ENCODE measurements around the gene COX10. TPM values are rescaled to one million over a fixed set of nuclear protein-coding genes. Genes with fewer than 3 reads are reported as not detected.
A peak's percentile ranks its signal among the peaks of the same experiment; 100 is the strongest.

Gene COX10
- total RNA-seq, 1 donor from 2014 or later, result 33.5 TPM

- no peaks in the 10 kb centered on the region for H3K27me3 Mint-ChIP-seq
Measured at GRCh38 chr17:14086189-14086588, 16.9 kb downstream of the COX10 start.

GRCh38 chr17:14089179-14089578 is 19.9 kb downstream of the COX10 start:
- no peaks in the 10 kb centered on the region for H3K9me3 Mint-ChIP-seq
- DNase-seq, result no peak
- H3K27ac Mint-ChIP-seq, result no peak overlapping the region
- no peak overlapping the region for H3K4me3 Mint-ChIP-seq
- H3K36me3 Mint-ChIP-seq (ENCODE audit: low read depth), result peaks cover 29% of the 10 kb centered on the region
- peaks cover 52% of the 10 kb centered on the region for H3K4me1 Mint-ChIP-seq
- intact Hi-C loops (cut with micrococcal nuclease), result no loop called here
- H3K27me3 Mint-ChIP-seq, result no peaks in the 10 kb centered on the region

More at GRCh38 chr17:14086189-14086588, 16.9 kb downstream of the COX10 start:
- H3K4me1 Mint-ChIP-seq, result peaks cover 40% of the 10 kb centered on the region
- no peak overlapping the region for H3K4me3 Mint-ChIP-seq
- DNase-seq, result no peak
- peaks cover 40% of the 10 kb centered on the region for H3K36me3 Mint-ChIP-seq (ENCODE audit: low read depth)
- intact Hi-C loops (cut with micrococcal nuclease), result no loop called here
- no peaks in the 10 kb centered on the region for H3K9me3 Mint-ChIP-seq
- no peak overlapping the region for H3K27ac Mint-ChIP-seq

- H3K9me3 Mint-ChIP-seq, result no peaks in the 10 kb centered on the region
- H3K27ac Mint-ChIP-seq, result no peak overlapping the region
- peaks cover 34% of the 10 kb centered on the region for H3K36me3 Mint-ChIP-seq (ENCODE audit: low read depth)
- H3K4me1 Mint-ChIP-seq, result peaks cover 60% of the 10 kb centered on the region
- intact Hi-C loops (cut with micrococcal nuclease), result no loop called here
- no peaks in the 10 kb centered on the region for H3K27me3 Mint-ChIP-seq
- no peak for DNase-seq
- no peak overlapping the region for H3K4me3 Mint-ChIP-seq
Measured at GRCh38 chr17:14091367-14091766, 22.1 kb downstream of the COX10 start.

GRCh38 chr17:14092808-14093207 is 23.5 kb downstream of the COX10 start:
- Mint-ChIP-seq H3K4me3 (no peak overlapping the region), H3K4me1 (peaks cover 55% of the 10 kb centered on the region), H3K9me3 (no peaks in the 10 kb centered on the region), H3K27me3 (no peaks in the 10 kb centered on the region), H3K27ac (no peak overlapping the region), H3K36me3 (ENCODE audit: low read depth) (peaks cover 28% of the 10 kb centered on the region)
- intact Hi-C loops (cut with micrococcal nuclease), result no loop called here
- DNase-seq, result no peak

GRCh38 chr17:14094676-14095601 is 25.6 kb downstream of the COX10 start:
- no peak for DNase-seq
- Mint-ChIP-seq H3K4me3 (no peak overlapping the region), H3K4me1 (peaks cover 39% of the 10 kb centered on the region), H3K27me3 (no peaks in the 10 kb centered on the region), H3K9me3 (no peaks in the 10 kb centered on the region), H3K27ac (no peak overlapping the region), H3K36me3 (ENCODE audit: low read depth) (peaks cover 15% of the 10 kb centered on the region)
- intact Hi-C loops (cut with micrococcal nuclease), result no loop called here

- Mint-ChIP-seq H3K9me3 (no peaks in the 10 kb centered on the region), H3K27me3 (no peaks in the 10 kb centered on the region), H3K27ac (no peak overlapping the region), H3K36me3 (ENCODE audit: low read depth) (peaks cover 13% of the 10 kb centered on the region), H3K4me3 (no peak overlapping the region), H3K4me1 (peaks cover 36% of the 10 kb centered on the region)
- DNase-seq, result no peak
- intact Hi-C loops (cut with micrococcal nuclease), result no loop called here
Measured at GRCh38 chr17:14095631-14096030, 26.3 kb downstream of the COX10 start.

- H3K9me3 Mint-ChIP-seq, result no peaks in the 10 kb centered on the region
- H3K4me3 Mint-ChIP-seq, result no peak overlapping the region
- H3K36me3 Mint-ChIP-seq (ENCODE audit: low read depth), result peaks cover 30% of the 10 kb centered on the region
- DNase-seq, result no peak
- H3K27me3 Mint-ChIP-seq, result no peaks in the 10 kb centered on the region
- intact Hi-C loops (cut with micrococcal nuclease), result no loop called here
- H3K4me1 Mint-ChIP-seq, result peaks cover 26% of the 10 kb centered on the region
- no peak overlapping the region for H3K27ac Mint-ChIP-seq
Measured at GRCh38 chr17:14098246-14098645, 28.9 kb downstream of the COX10 start.

GRCh38 chr17:14101976-14102375 is 32.7 kb downstream of the COX10 start:
- intact Hi-C loops (cut with micrococcal nuclease), result no loop called here
- DNase-seq, result no peak
- Mint-ChIP-seq H3K27me3 (no peaks in the 10 kb centered on the region), H3K4me3 (no peak overlapping the region), H3K36me3 (ENCODE audit: low read depth) (peaks cover 27% of the 10 kb centered on the region), H3K9me3 (no peaks in the 10 kb centered on the region), H3K27ac (no peak overlapping the region), H3K4me1 (peaks cover 16% of the 10 kb centered on the region)

- peaks cover 39% of the 10 kb centered on the region for H3K36me3 Mint-ChIP-seq (ENCODE audit: low read depth)
- intact Hi-C loops (cut with micrococcal nuclease), result no loop called here
- no peak overlapping the region for H3K27ac Mint-ChIP-seq
- H3K9me3 Mint-ChIP-seq, result peaks cover 4% of the 10 kb centered on the region
- H3K27me3 Mint-ChIP-seq, result no peaks in the 10 kb centered on the region
- peaks cover 31% of the 10 kb centered on the region for H3K4me1 Mint-ChIP-seq
- no peak for DNase-seq
- no peak overlapping the region for H3K4me3 Mint-ChIP-seq
Measured at GRCh38 chr17:14103836-14104235, 34.5 kb downstream of the COX10 start.

GRCh38 chr17:14104734-14105133 is 35.4 kb downstream of the COX10 start:
- no peak overlapping the region for H3K4me3 Mint-ChIP-seq
- peaks cover 43% of the 10 kb centered on the region for H3K36me3 Mint-ChIP-seq (ENCODE audit: low read depth)
- H3K27ac Mint-ChIP-seq, result no peak overlapping the region
- H3K27me3 Mint-ChIP-seq, result no peaks in the 10 kb centered on the region
- intact Hi-C loops (cut with micrococcal nuclease), result no loop called here
- H3K4me1 Mint-ChIP-seq, result peaks cover 31% of the 10 kb centered on the region
- peaks cover 4% of the 10 kb centered on the region for H3K9me3 Mint-ChIP-seq
- DNase-seq, result no peak

- DNase-seq, result no peak
- Mint-ChIP-seq H3K36me3 (ENCODE audit: low read depth) (peaks cover 39% of the 10 kb centered on the region), H3K27me3 (no peaks in the 10 kb centered on the region), H3K9me3 (peaks cover 5% of the 10 kb centered on the region), H3K4me1 (peaks cover 41% of the 10 kb centered on the region), H3K27ac (peak overlapping the region; percentile 61), H3K4me3 (no peak overlapping the region)
- intact Hi-C loops (cut with micrococcal nuclease), result no loop called here
Measured at GRCh38 chr17:14107889-14108288, 38.6 kb downstream of the COX10 start.

- no peak for DNase-seq
- intact Hi-C loops (cut with micrococcal nuclease), result no loop called here
- Mint-ChIP-seq H3K4me3 (no peak overlapping the region), H3K9me3 (peaks cover 20% of the 10 kb centered on the region), H3K27me3 (no peaks in the 10 kb centered on the region), H3K36me3 (ENCODE audit: low read depth) (peaks cover 50% of the 10 kb centered on the region), H3K4me1 (peaks cover 63% of the 10 kb centered on the region), H3K27ac (no peak overlapping the region)
Measured at GRCh38 chr17:14112407-14112806, 43.1 kb downstream of the COX10 start.

GRCh38 chr17:14113137-14113536 is 43.8 kb downstream of the COX10 start:
- no peak for DNase-seq
- Mint-ChIP-seq H3K4me3 (no peak overlapping the region), H3K27ac (peak overlapping the region; percentile 10), H3K9me3 (peaks cover 17% of the 10 kb centered on the region), H3K27me3 (no peaks in the 10 kb centered on the region), H3K4me1 (peaks cover 63% of the 10 kb centered on the region), H3K36me3 (ENCODE audit: low read depth) (peaks cover 43% of the 10 kb centered on the region)
- intact Hi-C loops (cut with micrococcal nuclease), result no loop called here

GRCh38 chr17:14116263-14117024 is 47.1 kb downstream of the COX10 start:
- Mint-ChIP-seq H3K9me3 (peaks cover 21% of the 10 kb centered on the region), H3K36me3 (ENCODE audit: low read depth) (peaks cover 38% of the 10 kb centered on the region), H3K4me3 (peak overlapping the region; percentile 40), H3K27me3 (no peaks in the 10 kb centered on the region), H3K27ac (peak overlapping the region; percentile 92), H3K4me1 (peaks cover 75% of the 10 kb centered on the region)
- DNase-seq, result no peak
- intact Hi-C loops (cut with micrococcal nuclease), result no loop called here
